GM12801 (cell line): ENCODE data around the gene WDR19.

ENCODE experiments used
- TF ChIP-seq, protein P1 (sequence below): IDR thresholded peaks from one replicate; pipeline ENCODE4 v1.5.1; 2011; ENCODE audit warnings: control low read depth; ENCODE audit not compliant: insufficient read length; ENCODE audit errors: extremely low read depth

The WDR19 gene

DNA sequence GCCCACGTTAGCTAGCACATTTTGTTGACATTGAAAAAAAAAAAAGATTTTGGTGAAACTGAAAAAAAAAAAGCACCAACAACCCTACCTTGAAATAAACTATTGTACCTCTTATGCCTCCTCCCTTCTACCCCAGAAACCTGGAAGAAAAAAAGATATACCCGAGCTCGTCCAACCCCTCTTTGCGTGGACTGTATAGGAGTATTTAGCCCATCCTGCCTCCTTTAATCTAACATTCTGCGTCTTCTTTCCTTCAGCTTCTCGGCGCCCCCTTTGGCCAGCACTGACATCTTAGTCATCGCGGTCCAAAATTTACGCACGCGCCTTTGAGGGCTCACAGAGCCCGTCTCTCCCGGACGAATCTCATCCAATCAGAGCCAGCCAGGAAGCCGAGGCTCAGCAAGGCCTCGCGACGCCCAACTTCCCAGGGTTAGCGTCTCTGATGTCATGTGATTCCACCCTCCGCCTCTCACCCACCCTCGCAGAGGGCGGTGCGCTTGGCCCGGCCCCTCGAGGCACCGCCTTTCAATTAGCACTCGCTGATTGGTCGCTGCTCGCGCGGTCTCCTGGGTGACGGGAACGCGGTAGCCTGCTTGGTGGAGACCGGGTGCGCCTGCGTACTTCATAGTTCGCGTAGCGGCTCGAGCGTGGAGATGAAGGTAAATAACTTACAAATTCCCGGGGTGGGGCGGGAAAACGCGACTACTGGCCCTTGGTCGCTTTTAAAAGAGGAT lies at the start of gene WDR19:
Gene WDR19, plus strand, starts transcription at position 625 of the 734 bp plus-strand sequence. Its CDS starts 29 bp downstream, at position 654.
- TF ChIP-seq, protein P1, sequence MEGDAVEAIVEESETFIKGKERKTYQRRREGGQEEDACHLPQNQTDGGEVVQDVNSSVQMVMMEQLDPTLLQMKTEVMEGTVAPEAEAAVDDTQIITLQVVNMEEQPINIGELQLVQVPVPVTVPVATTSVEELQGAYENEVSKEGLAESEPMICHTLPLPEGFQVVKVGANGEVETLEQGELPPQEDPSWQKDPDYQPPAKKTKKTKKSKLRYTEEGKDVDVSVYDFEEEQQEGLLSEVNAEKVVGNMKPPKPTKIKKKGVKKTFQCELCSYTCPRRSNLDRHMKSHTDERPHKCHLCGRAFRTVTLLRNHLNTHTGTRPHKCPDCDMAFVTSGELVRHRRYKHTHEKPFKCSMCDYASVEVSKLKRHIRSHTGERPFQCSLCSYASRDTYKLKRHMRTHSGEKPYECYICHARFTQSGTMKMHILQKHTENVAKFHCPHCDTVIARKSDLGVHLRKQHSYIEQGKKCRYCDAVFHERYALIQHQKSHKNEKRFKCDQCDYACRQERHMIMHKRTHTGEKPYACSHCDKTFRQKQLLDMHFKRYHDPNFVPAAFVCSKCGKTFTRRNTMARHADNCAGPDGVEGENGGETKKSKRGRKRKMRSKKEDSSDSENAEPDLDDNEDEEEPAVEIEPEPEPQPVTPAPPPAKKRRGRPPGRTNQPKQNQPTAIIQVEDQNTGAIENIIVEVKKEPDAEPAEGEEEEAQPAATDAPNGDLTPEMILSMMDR: no peak

DNA sequence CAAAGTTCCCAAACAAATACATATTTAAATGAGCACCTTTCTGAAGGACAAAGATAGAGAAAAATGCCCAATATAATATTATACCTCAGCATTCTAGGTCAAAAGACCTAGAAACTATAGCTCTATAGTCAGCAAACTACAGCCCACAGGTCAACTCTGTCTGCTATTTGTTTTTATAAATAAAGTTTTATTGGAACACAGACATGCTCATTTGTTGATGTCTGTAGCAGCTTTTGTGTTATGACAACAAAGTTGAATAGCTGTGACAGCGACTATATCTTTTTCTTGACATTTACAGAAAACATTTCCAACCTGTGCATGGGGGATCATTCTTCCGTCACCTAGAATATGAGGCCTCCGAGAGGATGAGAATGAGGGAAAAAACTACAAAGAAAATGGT lies 48.7 kb upstream of the WDR19 start:
- TF ChIP-seq, protein P1: no peak

DNA sequence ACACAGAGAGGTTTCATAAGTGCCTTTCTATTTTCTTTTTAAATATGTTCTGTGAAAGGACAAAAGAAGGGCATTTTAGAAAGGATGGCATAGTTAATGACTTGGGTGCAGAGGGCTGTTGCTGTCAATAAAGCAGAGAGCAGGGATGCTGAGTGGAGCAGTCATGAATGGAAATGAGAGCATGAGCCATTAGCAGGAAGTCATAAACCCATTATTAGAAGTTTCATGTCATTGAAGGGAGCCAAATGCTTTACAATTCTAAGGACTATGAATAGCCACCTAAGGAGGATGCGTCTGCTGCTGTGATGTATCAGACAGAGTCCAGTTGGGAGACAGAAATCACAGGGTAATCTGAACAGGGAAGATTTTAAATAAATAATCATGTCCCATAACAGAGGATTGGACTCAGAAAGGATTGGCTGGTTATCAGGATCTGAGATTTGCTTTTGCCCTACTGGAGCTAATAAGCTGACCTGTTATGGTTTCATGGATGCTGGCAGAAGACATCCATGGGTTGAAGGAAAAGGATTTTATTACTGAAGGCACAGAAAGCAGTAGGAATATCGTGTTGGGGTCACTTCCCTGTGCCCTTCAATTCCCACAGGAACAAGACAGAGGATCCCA lies 47.5 kb upstream of the WDR19 start:
- TF ChIP-seq, protein P1: no peak

DNA sequence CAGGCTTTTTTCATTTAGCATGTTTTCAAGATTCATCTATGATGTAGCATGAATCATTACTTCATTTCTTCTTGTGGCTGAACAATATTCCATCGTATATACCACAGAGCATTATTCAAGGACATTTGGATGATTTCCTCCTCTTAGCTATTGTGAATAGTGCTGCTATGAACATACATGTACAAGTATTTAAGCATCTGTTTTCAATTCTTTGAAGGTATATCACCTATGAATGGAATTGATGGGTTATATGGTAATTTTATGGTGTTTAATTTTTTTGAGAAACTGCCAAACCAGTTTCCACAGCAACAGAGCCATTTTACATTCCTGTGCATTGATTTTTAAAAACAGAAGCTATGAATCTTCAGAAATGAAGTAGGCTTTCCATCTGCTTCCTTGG lies 36.1 kb upstream of the WDR19 start:
- TF ChIP-seq, protein P1: no peak

DNA sequence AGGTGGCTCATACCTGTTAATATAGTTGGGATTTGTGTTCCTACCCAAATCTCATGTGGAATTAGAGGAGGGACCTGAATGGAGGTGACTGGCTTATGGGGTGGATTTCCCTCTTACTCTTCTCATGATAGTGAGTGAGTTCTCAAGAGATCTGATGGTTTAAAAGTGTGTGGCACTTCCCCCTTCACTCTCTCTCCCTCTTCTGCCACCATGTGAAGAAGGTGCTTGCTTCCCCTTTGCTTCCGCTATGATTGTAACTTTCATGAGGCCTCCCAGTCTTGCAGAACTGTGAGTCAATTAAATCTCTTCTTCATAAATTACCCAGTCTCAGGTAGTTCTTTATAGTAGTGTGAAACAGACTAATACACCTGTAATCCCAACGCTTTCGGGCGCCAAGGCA lies 28.3 kb upstream of the WDR19 start:
- TF ChIP-seq, protein P1: no peak

DNA sequence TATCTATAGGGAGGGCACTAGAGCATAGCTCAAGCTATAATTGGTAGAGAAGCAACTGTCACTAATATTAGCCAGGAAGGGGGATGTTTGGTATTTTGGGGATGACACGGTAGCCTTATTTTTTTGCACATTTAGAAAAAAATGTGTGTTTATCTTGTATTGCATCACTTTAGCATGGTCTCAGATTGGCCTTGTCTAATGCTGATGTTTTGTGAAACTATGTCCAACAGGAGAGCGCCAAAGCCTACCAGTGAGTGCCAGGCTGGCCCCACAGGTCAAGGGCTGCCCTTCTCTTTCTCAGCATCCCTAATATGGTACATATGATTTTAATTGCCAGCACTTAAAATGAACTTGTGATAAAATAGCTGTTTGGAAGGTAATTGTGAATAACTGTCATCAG lies 24.8 kb upstream of the WDR19 start:
- TF ChIP-seq, protein P1: no peak

DNA sequence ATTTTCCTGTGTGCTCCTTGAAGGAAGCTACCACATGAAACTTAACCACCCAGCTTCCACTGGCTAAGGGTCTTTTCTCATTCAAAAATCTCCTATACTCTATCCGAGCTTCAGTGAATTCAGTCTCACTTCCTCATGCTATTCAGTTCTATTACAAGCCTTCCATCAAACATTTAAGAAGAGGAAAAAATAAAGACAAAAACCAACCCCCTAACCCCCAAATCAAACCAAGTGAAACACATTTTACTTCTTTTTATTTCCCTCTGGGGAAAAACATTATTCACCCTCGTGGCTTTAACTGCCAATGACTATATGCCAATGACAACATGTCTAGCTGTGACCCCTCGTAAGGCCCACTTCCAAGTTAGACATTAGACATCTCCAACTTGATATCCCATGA lies 16.2 kb upstream of the WDR19 start:
- TF ChIP-seq, protein P1: no peak
